Activated B cell treated with CpG ODN at 0.5 μM for 24 hours (primary cell): Measurements from ENCODE around the gene PPP1R12B. TPM values are rescaled to one million over a fixed set of nuclear protein-coding genes. Genes with fewer than 3 reads are reported as not detected.

Experiments
- ATAC-seq: fragments of 200-7000 bp; cut with Tn5 transposase; one replicate; pipeline ENCODE4 v1.10.0; 2021; ENCODE audit warnings: low read depth, mild to moderate bottlenecking, moderate library complexity
- CTCF ChIA-PET: fragments of 350-600 bp; sonication (Branson Sonifier 250); formaldehyde crosslinking; loops from one replicate; lab custom pipeline; 2021; ENCODE audit warnings: antibody characterized with exemption; lab: Charles Lee
- POLR2A ChIA-PET: fragments of 350-600 bp; sonication (Branson Sonifier 250); formaldehyde crosslinking; loops from one replicate; lab custom pipeline; 2021; ENCODE audit warnings: antibody characterized with exemption; lab: Charles Lee
- DNase-seq: peaks from one replicate; pipeline ENCODE4 v3.0.0; 2022
- H3K27ac Mint-ChIP-seq: one replicate; pipeline ENCODE4 v1.8.0; 2020; ENCODE audit warnings: mixed read lengths
- H3K27me3 Mint-ChIP-seq: one replicate; pipeline ENCODE4 v1.8.0; 2021; ENCODE audit warnings: mixed read lengths
- H3K36me3 Mint-ChIP-seq: one replicate; pipeline ENCODE4 v1.8.0; 2021; ENCODE audit warnings: low read depth, mixed read lengths
- H3K4me1 Mint-ChIP-seq: one replicate; pipeline ENCODE4 v1.8.0; 2021; ENCODE audit warnings: mixed read lengths
- H3K4me3 Mint-ChIP-seq: one replicate; pipeline ENCODE4 v1.8.0; 2020; ENCODE audit warnings: mild to moderate bottlenecking, mixed read lengths
- H3K9me3 Mint-ChIP-seq: one replicate; pipeline ENCODE4 v1.8.0; 2020; ENCODE audit warnings: mixed read lengths
- CTCF ChIP-seq: fragments of 200-600 bp; IDR thresholded peaks from one replicate; pipeline ENCODE4 v1.8.0; 2022; ENCODE audit warnings: antibody characterized with exemption, mild to moderate bottlenecking
- intact Hi-C: fragments of 100-400 bp; cut with micrococcal nuclease; formaldehyde crosslinking; loops from one replicate; pipeline ENCODE4 v1.15.1; 2024
- total RNA-seq: library from RNA; stranded (reverse); gene quantifications from 2 replicates; pipeline ENCODE4 v1.2.3, GENCODE V29; 2022

PPP1R12B gene
- 22.4 and 25.7 TPM in 2 replicates for total RNA-seq

DNA sequence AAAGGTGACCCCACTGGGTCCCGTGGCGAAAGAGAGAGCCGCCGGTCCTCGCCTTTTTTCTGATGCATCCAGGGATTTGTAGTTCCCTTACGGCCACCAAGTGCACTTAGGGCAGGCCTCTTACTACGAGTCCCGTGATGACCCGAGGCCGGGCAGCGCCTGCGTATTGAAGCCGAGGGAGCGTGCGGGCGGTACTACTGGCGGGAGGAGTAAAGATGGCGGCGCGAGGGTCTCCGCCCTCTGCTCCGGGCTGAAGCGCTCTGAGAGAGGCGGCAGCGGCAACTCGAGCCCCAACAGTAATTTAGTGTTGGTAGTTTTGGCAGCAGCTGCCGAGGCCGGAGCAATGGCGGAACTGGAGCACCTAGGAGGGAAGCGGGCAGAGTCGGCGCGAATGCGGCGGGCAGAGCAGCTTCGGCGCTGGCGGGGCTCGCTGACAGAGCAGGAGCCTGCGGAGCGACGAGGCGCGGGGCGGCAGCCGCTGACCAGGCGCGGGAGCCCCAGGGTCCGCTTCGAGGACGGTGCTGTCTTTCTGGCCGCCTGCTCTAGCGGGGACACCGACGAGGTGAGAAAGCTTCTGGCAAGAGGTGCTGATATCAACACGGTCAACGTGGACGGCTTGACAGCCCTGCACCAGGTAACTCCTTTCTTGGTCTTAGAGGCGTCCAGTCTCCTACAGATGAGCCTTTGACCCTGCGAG, at the start of gene PPP1R12B:
Gene PPP1R12B, plus strand, starts transcription at position 191 of the 697 bp plus-strand sequence. Its CDS starts 153 bp downstream, at position 344.
- no peaks in the 10 kb centered on the region for H3K27me3 Mint-ChIP-seq
- ATAC-seq: peak; percentile 95
- intact Hi-C loops: loop anchor here (1.0 to 2.0 kb wide), 7 partner anchors 268 to 1513 kb away; partner anchors contain the start of genes KLHL12, PCAT6, PPFIA4 and RABIF
- peaks cover 7% of the 10 kb centered on the region for H3K36me3 Mint-ChIP-seq
- H3K4me3 Mint-ChIP-seq: peak within 1 kb of the TSS; percentile 99
- peak; percentile 90 for DNase-seq
- CTCF ChIA-PET: interaction anchor here (1.4 kb wide), 1 partner anchor 371 kb away, joined by 3 read pairs; no protein-coding TSS in a partner anchor
- POLR2A ChIA-PET: interaction anchor here (0.6 kb wide), 2 partner anchors 14 to 658 kb away, joined by 4 to 5 read pairs; no protein-coding TSS in a partner anchor
- peak within 1 kb of the TSS; percentile 93 for H3K27ac Mint-ChIP-seq
- no peak for TF ChIP-seq CTCF
- H3K4me1 Mint-ChIP-seq: peaks cover 25% of the 10 kb centered on the region
- H3K9me3 Mint-ChIP-seq: no peaks in the 10 kb centered on the region

DNA sequence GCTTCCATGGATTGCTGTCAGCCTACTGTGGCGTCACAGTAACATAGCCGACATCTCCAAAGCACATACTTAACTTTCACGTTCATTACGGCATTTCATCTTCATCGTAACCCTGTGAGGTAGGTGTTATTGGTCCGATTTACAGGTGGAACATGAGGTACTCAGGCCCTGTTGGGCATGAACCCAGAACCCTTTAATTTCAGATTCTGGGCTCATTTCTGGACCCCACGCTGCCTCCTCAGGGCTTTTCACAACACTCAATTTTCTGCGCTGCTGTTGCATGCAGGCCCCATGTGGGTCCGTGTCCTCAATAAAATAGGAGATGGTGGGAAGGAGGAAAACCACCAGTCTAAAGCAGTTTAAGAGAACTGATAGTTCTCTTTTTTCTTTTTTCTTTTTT, 46.3 kb upstream of the PPP1R12B start:
- ATAC-seq (no peak), DNase-seq (no peak)
- no peaks in the 10 kb centered on the region for H3K36me3 Mint-ChIP-seq
- H3K27me3 Mint-ChIP-seq: peaks cover 2% of the 10 kb centered on the region
- no peak for TF ChIP-seq CTCF
- CTCF ChIA-PET: no interaction called here
- no peak overlapping the region for H3K27ac Mint-ChIP-seq
- no peaks in the 10 kb centered on the region for H3K9me3 Mint-ChIP-seq
- intact Hi-C loops: no loop called here
- H3K4me3 Mint-ChIP-seq: no peak overlapping the region
- no peaks in the 10 kb centered on the region for H3K4me1 Mint-ChIP-seq
- POLR2A ChIA-PET: interaction anchor here (0.6 kb wide), 1 partner anchor 412 kb away, joined by 12 read pairs; no protein-coding TSS in a partner anchor

GRCh38 chr1:202304375-202304774, 44.1 kb upstream of the PPP1R12B start:
- DNase-seq: no peak
- H3K4me3 Mint-ChIP-seq: no peak overlapping the region
- TF ChIP-seq CTCF: no peak
- no peak for ATAC-seq
- H3K9me3 Mint-ChIP-seq: no peaks in the 10 kb centered on the region
- no peaks in the 10 kb centered on the region for H3K4me1 Mint-ChIP-seq
- peaks cover 2% of the 10 kb centered on the region for H3K27me3 Mint-ChIP-seq
- ChIA-PET POLR2A (no interaction called here), CTCF (interaction anchor here (1.6 to 1.7 kb wide), 2 partner anchors 11 to 112 kb away, joined by 4 read pairs; no protein-coding TSS in a partner anchor)
- no peaks in the 10 kb centered on the region for H3K36me3 Mint-ChIP-seq
- intact Hi-C loops: no loop called here
- H3K27ac Mint-ChIP-seq: no peak overlapping the region

DNA sequence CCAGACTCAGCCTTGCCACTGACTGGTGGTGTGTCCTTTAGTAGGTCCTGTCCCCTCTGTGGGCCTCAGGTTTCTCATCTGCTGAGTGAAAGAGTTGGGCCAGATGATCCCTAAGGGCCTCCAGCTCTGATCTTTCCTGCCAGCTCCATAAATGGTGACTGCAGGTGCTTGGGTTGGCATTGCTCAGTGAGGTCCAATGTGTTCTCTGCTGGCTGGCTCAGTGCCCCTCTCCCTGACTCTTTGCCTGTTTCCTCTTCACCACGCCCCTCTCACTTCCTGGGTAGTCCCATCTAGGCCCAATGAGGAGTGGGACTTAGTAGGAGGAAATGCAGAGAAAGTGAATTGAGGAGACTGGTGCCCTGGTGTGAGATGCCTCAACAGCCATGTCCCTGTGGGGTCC, 43.3 kb upstream of the PPP1R12B start:
- no peak for ATAC-seq
- ChIA-PET CTCF (interaction anchor here (1.2 to 1.7 kb wide), 3 partner anchors 11 to 116 kb away, joined by 3 to 4 read pairs (median 4); no protein-coding TSS in a partner anchor), POLR2A (no interaction called here)
- Mint-ChIP-seq H3K4me1 (no peaks in the 10 kb centered on the region), H3K36me3 (no peaks in the 10 kb centered on the region), H3K27ac (no peak overlapping the region), H3K27me3 (peaks cover 2% of the 10 kb centered on the region), H3K4me3 (no peak overlapping the region), H3K9me3 (no peaks in the 10 kb centered on the region)
- intact Hi-C loops: no loop called here
- no peak for DNase-seq
- TF ChIP-seq CTCF: no peak

DNA sequence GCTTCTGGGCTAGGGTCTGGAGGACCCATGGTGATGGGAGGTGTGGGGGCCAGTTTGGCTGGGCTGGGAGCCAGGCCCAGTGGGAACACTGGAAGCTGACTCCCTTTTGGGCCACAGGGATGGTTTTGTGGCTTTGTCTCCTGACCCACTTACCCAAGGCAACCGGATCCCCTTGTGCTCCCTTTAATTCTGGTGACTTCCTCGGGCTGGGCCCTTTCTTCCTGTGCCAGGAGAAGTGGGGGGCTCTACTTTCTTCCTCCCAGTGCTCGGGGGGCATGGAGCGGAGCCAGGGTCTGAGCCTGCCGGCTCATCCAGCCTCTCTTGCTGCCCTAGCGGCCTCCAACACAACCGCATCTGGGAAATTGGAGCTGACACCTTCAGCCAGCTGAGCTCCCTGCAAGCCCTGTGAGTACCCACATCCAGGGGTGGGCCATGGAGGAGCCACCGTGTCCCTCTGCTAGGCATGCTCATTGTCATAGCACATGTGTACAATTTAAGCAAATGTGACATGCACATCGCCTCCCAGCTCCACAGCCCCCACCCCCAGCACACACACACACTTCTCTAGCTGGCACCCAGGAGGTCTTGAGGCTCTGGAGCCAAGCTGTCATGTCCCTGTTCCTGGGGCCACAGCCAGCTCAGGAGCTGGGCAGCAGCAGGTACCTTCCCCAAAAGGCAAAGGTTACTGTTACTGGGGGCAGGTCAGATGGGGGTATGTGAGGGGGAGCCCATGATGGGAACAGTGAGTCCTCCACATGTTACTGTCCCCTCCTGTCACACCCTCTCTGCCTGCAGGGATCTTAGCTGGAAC, 41.8 kb upstream of the PPP1R12B start:
- POLR2A ChIA-PET: no interaction called here
- CTCF ChIA-PET: interaction anchor here (1.2 kb wide), 1 partner anchor 117 kb away, joined by 3 read pairs; no protein-coding TSS in a partner anchor
- Mint-ChIP-seq H3K27me3 (peaks cover 2% of the 10 kb centered on the region), H3K9me3 (no peaks in the 10 kb centered on the region), H3K36me3 (no peaks in the 10 kb centered on the region), H3K4me3 (no peak overlapping the region), H3K27ac (no peak overlapping the region), H3K4me1 (no peaks in the 10 kb centered on the region)
- DNase-seq: no peak
- intact Hi-C loops: no loop called here
- no peak for ATAC-seq
- no peak for TF ChIP-seq CTCF
